Measurements from ENCODE around the gene TSPAN9. TPM values are rescaled to one million over a fixed set of nuclear protein-coding genes. Genes with fewer than 3 reads are reported as not detected.

TSPAN9 gene
- total RNA-seq, 1 experiment from 2014 or later, result 13.2 TPM

GRCh38 chr12:3289702-3290101 lies 212.5 kb downstream of the TSPAN9 start:
- CTCF ChIA-PET, result interaction anchor here (1.3 to 3.1 kb wide), 3 partner anchors 11 to 514 kb away, joined by 3 to 15 read pairs (median 7); no protein-coding TSS in a partner anchor
- no TSS peak for BruUV-seq (replicated peaks)

More at GRCh38 chr12:3289702-3290101, 212.5 kb downstream of the TSPAN9 start:
- Histone ChIP-seq H3K9ac (ENCODE audit: low read length) (no peak overlapping the region), H3K9me2 (ENCODE audit: insufficient read depth) (no peaks in the 10 kb centered on the region), H3K27me3 (ENCODE audit: insufficient read depth, low read length) (no peaks in the 10 kb centered on the region), H3K4me1 (ENCODE audit: control insufficient read depth in 1 of 2, insufficient read depth in 2 of 2, low read length in 2 of 2) (no peaks in the 10 kb centered on the region), H3K4me2 (ENCODE audit: low read length) (no peak overlapping the region), H3K27ac (ENCODE audit: low read depth, low read length) (no peak overlapping the region), H3K4me3 (replicated peaks in 1 of 2; ENCODE audit: low read depth in 1 of 2, low read length in 2 of 2) (no peak overlapping the region), H3K36me3 (ENCODE audit: control insufficient read depth in 1 of 2, insufficient read depth in 2 of 2, low read length in 2 of 2) (no peaks in the 10 kb centered on the region), H2AFZ (ENCODE audit: low read depth, low read length, poor library complexity, severe bottlenecking) (no peak overlapping the region), H3K9me3 (ENCODE audit: control insufficient read depth in 1 of 2, insufficient read depth in 1 of 2, low read depth in 1 of 2, low read length in 2 of 2) (no peaks in the 10 kb centered on the region), H4K20me1 (ENCODE audit: insufficient read depth) (no peaks in the 10 kb centered on the region), H3K79me2 (ENCODE audit: insufficient read depth, low read length) (no peaks in the 10 kb centered on the region)
- ChIA-PET RAD21 (ENCODE audit: low non-redundant PET in 1 of 2, low total read pairs in 2 of 2, uncharacterized antibody in 2 of 2, unreplicated experiment in 2 of 2) (no interaction called here), POLR2A (no interaction called here)
- intact Hi-C loops (cut with micrococcal nuclease), result no loop called here
- no peak for ATAC-seq
- TF ChIP-seq ZNF274 (IDR thresholded peaks at IDR 0.05; ENCODE audit: low read depth, low read length) (no peak), FOSL1 (IDR thresholded peaks at IDR 0.05; ENCODE audit: low read depth) (no peak), ATF3 (IDR thresholded peaks at IDR 0.05) (no peak), RAD21 (IDR thresholded peaks at IDR 0.05; ENCODE audit: low read depth) (no peak), CEBPB (IDR thresholded peaks at IDR 0.05; ENCODE audit: low read depth) (no peak), SP1 (IDR thresholded peaks at IDR 0.05; ENCODE audit: low read depth) (no peak), SIN3A (IDR thresholded peaks at IDR 0.05; ENCODE audit: low read depth) (no peak), ELF1 (IDR thresholded peaks at IDR 0.05; ENCODE audit: borderline replicate concordance, low read depth) (no peak), MAX (IDR thresholded peaks at IDR 0.05) (no peak), CBX3 (IDR thresholded peaks at IDR 0.05; ENCODE audit: low read depth) (no peak), EZH2phosphoT487 (IDR thresholded peaks at IDR 0.05; ENCODE audit: borderline replicate concordance) (no peak), YY1 (IDR thresholded peaks at IDR 0.05; ENCODE audit: extremely low read depth, insufficient replicate concordance, low read depth, low read length) (no peak), REST (IDR thresholded peaks at IDR 0.05; ENCODE audit: low read depth) (no peak), TCF7L2 (IDR thresholded peaks at IDR 0.05; ENCODE audit: borderline replicate concordance, extremely low read depth, insufficient read depth, insufficient read length) (no peak), POLR2AphosphoS5 (IDR thresholded peaks at IDR 0.05; ENCODE audit: low read depth, low read length) (no peak), EGR1 (IDR thresholded peaks at IDR 0.05; ENCODE audit: low read depth) (no peak), POLR2A (IDR thresholded peaks at IDR 0.05; ENCODE audit: borderline replicate concordance, extremely low read depth, insufficient read depth, insufficient read length) (no peak), ZFX (IDR thresholded peaks at IDR 0.05) (no peak)
- TF ChIP-seq, protein P1, sequence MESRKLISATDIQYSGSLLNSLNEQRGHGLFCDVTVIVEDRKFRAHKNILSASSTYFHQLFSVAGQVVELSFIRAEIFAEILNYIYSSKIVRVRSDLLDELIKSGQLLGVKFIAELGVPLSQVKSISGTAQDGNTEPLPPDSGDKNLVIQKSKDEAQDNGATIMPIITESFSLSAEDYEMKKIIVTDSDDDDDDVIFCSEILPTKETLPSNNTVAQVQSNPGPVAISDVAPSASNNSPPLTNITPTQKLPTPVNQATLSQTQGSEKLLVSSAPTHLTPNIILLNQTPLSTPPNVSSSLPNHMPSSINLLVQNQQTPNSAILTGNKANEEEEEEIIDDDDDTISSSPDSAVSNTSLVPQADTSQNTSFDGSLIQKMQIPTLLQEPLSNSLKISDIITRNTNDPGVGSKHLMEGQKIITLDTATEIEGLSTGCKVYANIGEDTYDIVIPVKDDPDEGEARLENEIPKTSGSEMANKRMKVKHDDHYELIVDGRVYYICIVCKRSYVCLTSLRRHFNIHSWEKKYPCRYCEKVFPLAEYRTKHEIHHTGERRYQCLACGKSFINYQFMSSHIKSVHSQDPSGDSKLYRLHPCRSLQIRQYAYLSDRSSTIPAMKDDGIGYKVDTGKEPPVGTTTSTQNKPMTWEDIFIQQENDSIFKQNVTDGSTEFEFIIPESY (IDR thresholded peaks at IDR 0.05; ENCODE audit: extremely low read depth, insufficient replicate concordance, low read length), result no peak
- TF ChIP-seq, protein P2, sequence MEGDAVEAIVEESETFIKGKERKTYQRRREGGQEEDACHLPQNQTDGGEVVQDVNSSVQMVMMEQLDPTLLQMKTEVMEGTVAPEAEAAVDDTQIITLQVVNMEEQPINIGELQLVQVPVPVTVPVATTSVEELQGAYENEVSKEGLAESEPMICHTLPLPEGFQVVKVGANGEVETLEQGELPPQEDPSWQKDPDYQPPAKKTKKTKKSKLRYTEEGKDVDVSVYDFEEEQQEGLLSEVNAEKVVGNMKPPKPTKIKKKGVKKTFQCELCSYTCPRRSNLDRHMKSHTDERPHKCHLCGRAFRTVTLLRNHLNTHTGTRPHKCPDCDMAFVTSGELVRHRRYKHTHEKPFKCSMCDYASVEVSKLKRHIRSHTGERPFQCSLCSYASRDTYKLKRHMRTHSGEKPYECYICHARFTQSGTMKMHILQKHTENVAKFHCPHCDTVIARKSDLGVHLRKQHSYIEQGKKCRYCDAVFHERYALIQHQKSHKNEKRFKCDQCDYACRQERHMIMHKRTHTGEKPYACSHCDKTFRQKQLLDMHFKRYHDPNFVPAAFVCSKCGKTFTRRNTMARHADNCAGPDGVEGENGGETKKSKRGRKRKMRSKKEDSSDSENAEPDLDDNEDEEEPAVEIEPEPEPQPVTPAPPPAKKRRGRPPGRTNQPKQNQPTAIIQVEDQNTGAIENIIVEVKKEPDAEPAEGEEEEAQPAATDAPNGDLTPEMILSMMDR (IDR thresholded peaks at IDR 0.05 in 2 of 3, conservative IDR thresholded peaks at IDR 0.05 in 1 of 3; ENCODE audit: borderline replicate concordance in 1 of 3, insufficient read depth in 1 of 3, low read depth in 2 of 3, low read length in 2 of 3), result no peak
- no peak for DNase-seq (ENCODE audit: low read depth, low spot score)

Measured in HCT116 (cell line).